ENCODE data around the gene PDE7B. TPM values are rescaled to one million over a fixed set of nuclear protein-coding genes. Genes with fewer than 3 reads are reported as not detected.
"Not testable (repeated sequence)": the region's sequence is repeated elsewhere in the genome, so short reads cannot be mapped to it uniquely, and the experiment has no call there.

Gene PDE7B
- total RNA-seq, 1 donor from 2014 or later, result 18.4 TPM

GRCh38 chr6:136180704-136181511, 329.4 kb downstream of the PDE7B start:
- DNase-seq (ENCODE audit: low spot score), result no peak

- no peak for DNase-seq (ENCODE audit: low spot score)
Observed at GRCh38 chr6:136181512-136181833, 330.0 kb downstream of the PDE7B start.

GRCh38 chr6:136181861-136182260, 330.4 kb downstream of the PDE7B start:
- DNase-seq (ENCODE audit: low spot score), result no peak

GRCh38 chr6:136184738-136185137, 333.2 kb downstream of the PDE7B start:
- no peak for DNase-seq (ENCODE audit: low spot score)

GRCh38 chr6:136186363-136186762, 334.9 kb downstream of the PDE7B start:
- no peak for DNase-seq (ENCODE audit: low spot score)

GRCh38 chr6:136188486-136188885, 337.0 kb downstream of the PDE7B start:
- no peak for DNase-seq (ENCODE audit: low spot score)

- DNase-seq (ENCODE audit: low spot score), result no peak
Observed at GRCh38 chr6:136189104-136189503, 337.6 kb downstream of the PDE7B start.

GRCh38 chr6:136191606-136192312, 340.3 kb downstream of the PDE7B start:
- no peak for DNase-seq (ENCODE audit: low spot score)

- no peak for DNase-seq (ENCODE audit: low spot score)
Observed at GRCh38 chr6:136192902-136193301, 341.4 kb downstream of the PDE7B start.

GRCh38 chr6:136201732-136202131, 350.2 kb downstream of the PDE7B start:
- no peak for DNase-seq (ENCODE audit: low spot score)

GRCh38 chr6:136208783-136209182, 357.3 kb downstream of the PDE7B start:
- no peak for DNase-seq (ENCODE audit: low spot score)

GRCh38 chr6:136209496-136209895, 358.0 kb downstream of the PDE7B start:
- DNase-seq (ENCODE audit: low spot score), result no peak

GRCh38 chr6:136210398-136211165, 359.1 kb downstream of the PDE7B start:
- no peak for DNase-seq (ENCODE audit: low spot score)

- DNase-seq (ENCODE audit: low spot score), result no peak
Observed at GRCh38 chr6:136212608-136213007, 361.1 kb downstream of the PDE7B start.

- no peak for DNase-seq (ENCODE audit: low spot score)
Observed at GRCh38 chr6:136213012-136213539, 361.6 kb downstream of the PDE7B start.

- no peak for DNase-seq (ENCODE audit: low spot score)
Observed at GRCh38 chr6:136213853-136214252, 362.4 kb downstream of the PDE7B start.

- no peak for DNase-seq (ENCODE audit: low spot score)
Observed at GRCh38 chr6:136216503-136217401, 365.3 kb downstream of the PDE7B start.

GRCh38 chr6:136224974-136225373, 373.5 kb downstream of the PDE7B start:
- DNase-seq (ENCODE audit: low spot score), result not testable (repeated sequence)

- DNase-seq (ENCODE audit: low spot score), result no peak
Observed at GRCh38 chr6:136225496-136225895, 374.0 kb downstream of the PDE7B start.

GRCh38 chr6:136226027-136226673, 374.6 kb downstream of the PDE7B start:
- peak; percentile 69 for DNase-seq (ENCODE audit: low spot score)

All from ureter (tissue), 1 donor.